Bronchial epithelial cell (primary cell): ENCODE data around the gene CPNE4. TPM values are rescaled to one million over a fixed set of nuclear protein-coding genes. Genes with fewer than 3 reads are reported as not detected.

ENCODE experiments used
- DNase-seq: peaks from one replicate; pipeline ENCODE4 v3.0.0-alpha.2; 2010; ENCODE audit warnings: low read depth
- FAIRE-seq: peaks from 2 replicates; lab custom pipeline; 2011; peaks lifted over from hg19 to GRCh38; lab: Jason Lieb, UNC
- H3K27me3 ChIP-seq: 2 replicates; pipeline ENCODE4 v1.5.1; 2011; ENCODE audit warnings: low read length; ENCODE audit not compliant: control insufficient read depth, insufficient read depth
- H3K36me3 ChIP-seq: 2 replicates; pipeline ENCODE4 v1.5.1; 2011; ENCODE audit warnings: low read length; ENCODE audit not compliant: control insufficient read depth, insufficient read depth
- H3K4me3 ChIP-seq: 2 replicates; pipeline ENCODE4 v1.5.1; 2011; ENCODE audit warnings: mild to moderate bottlenecking, low read depth, low read length, control low read depth
- total RNA-seq: library from RNA; depleted of rRNA; stranded (reverse); fragments of >200 nt; gene quantifications from 2 replicates; pipeline ENCODE4 v1.2.1, GENCODE V29; 2014
- TF ChIP-seq, protein P1 (sequence below): IDR thresholded peaks from 2 replicates; pipeline ENCODE4 v1.5.1; 2011; ENCODE audit warnings: mild to moderate bottlenecking, moderate library complexity, low read length, control low read depth, inconsistent platforms; ENCODE audit not compliant: insufficient read depth, severe bottlenecking

CPNE4 gene
- total RNA-seq, 1 donor from 2014 or later, result under 0.01 TPM

DNA sequence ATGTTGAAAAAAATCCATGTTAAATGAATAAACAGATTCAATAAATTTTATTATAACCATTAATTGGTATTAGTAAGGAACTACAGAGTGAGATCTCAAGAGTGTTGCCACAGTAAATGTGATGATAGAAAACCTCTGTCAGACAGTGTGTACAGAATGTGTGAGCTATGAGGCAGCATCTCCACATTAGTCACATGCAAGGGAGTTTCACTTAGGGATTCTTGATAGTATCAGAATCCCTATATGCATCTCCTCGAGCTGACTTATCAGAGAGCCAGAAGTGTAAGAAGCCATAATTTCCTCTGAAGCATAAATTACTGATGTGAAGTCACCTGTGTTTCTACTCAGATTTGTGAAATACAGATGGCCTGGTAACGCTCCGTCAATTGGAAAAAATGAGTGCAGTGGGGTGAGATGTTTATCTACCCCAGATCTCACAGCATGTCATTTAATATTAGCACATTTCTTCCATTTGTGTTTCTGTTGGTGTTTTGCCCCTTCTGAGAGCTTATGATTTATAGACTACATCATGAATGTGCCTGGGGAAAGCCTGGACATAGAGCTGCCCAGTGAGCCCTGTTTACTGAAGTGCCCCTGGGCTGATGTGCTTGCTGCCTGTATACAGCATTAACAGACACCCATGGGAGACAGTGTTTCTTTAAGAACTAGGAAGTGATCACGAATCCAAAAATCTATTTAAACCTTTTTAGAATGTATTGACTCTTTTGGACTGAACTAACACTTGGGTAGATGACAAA is 262.4 kb downstream of the CPNE4 start:
- Histone ChIP-seq H3K4me3 (no peak overlapping the region), H3K36me3 (no peaks in the 10 kb centered on the region), H3K27me3 (no peaks in the 10 kb centered on the region)
- FAIRE-seq (no peak), DNase-seq (no peak)
- TF ChIP-seq, protein P1, sequence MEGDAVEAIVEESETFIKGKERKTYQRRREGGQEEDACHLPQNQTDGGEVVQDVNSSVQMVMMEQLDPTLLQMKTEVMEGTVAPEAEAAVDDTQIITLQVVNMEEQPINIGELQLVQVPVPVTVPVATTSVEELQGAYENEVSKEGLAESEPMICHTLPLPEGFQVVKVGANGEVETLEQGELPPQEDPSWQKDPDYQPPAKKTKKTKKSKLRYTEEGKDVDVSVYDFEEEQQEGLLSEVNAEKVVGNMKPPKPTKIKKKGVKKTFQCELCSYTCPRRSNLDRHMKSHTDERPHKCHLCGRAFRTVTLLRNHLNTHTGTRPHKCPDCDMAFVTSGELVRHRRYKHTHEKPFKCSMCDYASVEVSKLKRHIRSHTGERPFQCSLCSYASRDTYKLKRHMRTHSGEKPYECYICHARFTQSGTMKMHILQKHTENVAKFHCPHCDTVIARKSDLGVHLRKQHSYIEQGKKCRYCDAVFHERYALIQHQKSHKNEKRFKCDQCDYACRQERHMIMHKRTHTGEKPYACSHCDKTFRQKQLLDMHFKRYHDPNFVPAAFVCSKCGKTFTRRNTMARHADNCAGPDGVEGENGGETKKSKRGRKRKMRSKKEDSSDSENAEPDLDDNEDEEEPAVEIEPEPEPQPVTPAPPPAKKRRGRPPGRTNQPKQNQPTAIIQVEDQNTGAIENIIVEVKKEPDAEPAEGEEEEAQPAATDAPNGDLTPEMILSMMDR, result no peak

DNA sequence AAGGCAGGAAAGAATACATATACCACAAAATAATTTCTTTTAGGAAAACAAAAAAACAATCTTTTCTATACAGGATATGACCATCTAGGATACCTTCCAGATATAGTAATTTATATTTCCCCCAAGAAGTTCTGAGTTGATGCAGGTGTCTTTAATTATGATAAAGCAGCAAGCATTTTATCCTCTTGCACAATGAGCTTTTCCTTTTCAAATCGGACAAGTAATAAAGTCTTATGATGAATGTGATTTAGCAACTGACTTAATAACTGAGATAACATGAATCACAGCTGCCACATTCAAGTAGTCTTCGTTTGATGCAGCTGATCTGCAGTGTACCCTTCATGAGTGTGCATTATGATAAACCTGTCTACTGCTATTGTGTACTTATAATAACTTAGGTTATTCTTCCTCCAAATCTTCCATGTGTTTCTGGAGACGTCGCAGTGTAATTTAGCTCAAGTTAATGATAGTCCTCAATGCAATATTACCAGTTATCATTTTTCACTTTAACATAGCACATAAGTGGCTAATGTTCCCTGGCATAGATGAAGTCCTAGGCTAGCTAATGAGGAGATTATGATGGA is 271.7 kb downstream of the CPNE4 start:
- no peak for FAIRE-seq
- no peak overlapping the region for H3K4me3 ChIP-seq
- peaks cover 1% of the 10 kb centered on the region for H3K27me3 ChIP-seq
- DNase-seq, result no peak
- no peaks in the 10 kb centered on the region for H3K36me3 ChIP-seq
- TF ChIP-seq, protein P1, result no peak

DNA sequence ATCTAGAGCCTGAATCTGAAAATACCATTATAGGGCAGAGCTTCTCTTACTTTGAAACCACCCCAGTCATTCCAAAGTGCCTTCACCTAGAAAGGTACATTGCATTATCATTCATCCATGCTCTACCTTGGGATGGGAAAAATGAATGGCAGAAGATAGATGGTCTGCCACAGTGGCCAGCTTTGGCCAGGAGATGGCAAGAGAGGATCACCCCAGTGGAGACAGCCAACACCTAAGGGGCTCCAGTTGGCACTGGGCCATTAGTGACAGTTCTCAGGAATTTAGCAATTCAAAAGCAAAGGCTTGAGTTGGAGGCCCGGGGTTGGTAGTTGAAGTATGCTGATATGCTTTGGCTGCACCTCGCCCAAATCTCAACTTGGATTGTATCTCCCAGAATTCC is 278.4 kb downstream of the CPNE4 start:
- H3K36me3 ChIP-seq, result no peaks in the 10 kb centered on the region
- no peak overlapping the region for H3K4me3 ChIP-seq
- TF ChIP-seq, protein P1, result no peak
- FAIRE-seq (no peak), DNase-seq (no peak)
- H3K27me3 ChIP-seq, result no peaks in the 10 kb centered on the region

DNA sequence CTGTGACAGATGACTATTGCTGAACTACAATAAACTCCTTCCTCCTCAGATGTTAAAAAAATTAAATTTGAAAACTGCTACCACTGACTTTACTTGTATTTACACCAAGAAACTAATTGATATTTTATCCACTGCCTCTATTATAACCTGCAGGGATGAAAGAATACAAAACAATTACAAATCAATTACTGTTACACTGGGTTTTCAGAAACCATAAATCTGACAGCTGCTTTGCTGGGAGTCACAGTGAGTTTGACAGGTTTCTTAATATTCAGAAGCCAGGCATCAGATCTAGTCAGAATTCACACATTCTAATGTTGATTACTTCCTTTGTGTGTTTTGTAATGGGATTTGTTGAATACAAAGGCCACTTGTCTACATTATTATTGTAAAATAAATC is 279.4 kb downstream of the CPNE4 start:
- no peaks in the 10 kb centered on the region for H3K27me3 ChIP-seq
- TF ChIP-seq, protein P1, result no peak
- no peak for FAIRE-seq
- H3K36me3 ChIP-seq, result no peaks in the 10 kb centered on the region
- no peak for DNase-seq
- no peak overlapping the region for H3K4me3 ChIP-seq

DNA sequence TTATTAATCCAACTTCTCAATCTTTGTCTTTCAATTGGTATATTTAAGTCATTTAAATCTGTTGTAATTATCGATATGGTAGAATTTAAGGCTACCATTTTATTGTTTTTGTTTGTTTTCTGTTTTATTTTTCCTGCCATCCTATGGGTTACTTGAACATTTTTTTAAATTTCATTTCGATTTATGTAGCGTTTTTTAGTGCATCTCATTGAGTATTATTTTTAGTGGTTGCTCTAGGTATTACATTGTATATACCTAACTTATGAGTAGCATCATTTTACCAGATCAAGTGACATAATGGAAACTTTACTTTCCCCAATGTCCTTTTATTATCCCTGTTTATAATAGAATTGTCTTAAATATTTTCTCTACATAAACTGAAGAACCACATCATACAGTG is 284.6 kb downstream of the CPNE4 start:
- FAIRE-seq, result no peak
- Histone ChIP-seq H3K27me3 (no peaks in the 10 kb centered on the region), H3K4me3 (no peak overlapping the region), H3K36me3 (no peaks in the 10 kb centered on the region)
- DNase-seq, result no peak
- TF ChIP-seq, protein P1, result no peak
